Endothelial cell of umbilical vein (primary cell): ENCODE measurements around the gene EFHC1. TPM values are rescaled to one million over a fixed set of nuclear protein-coding genes. Genes with fewer than 3 reads are reported as not detected.

Source experiments
- BruUV-seq: library from RNA; stranded (reverse); fragments of 400-500 nt; replicated peaks from 2 replicates; lab custom pipeline; 2021; lab: Mats Ljungman, UMichigan
- CTCF ChIA-PET: fragments of 300-600, 350-600 bp; sonication (Branson Sonifier 250); formaldehyde crosslinking; loops from one replicate; lab custom pipeline; 2021; ENCODE audit warnings: antibody characterized with exemption, inconsistent platforms; lab: Charles Lee
- POLR2A ChIA-PET: fragments of 300-600, 350-600 bp; sonication (Branson Sonifier 250); formaldehyde crosslinking; loops from one replicate; lab custom pipeline; 2021; ENCODE audit warnings: antibody characterized with exemption, inconsistent platforms; lab: Charles Lee
- DNase-seq: peaks from one replicate; pipeline ENCODE4 v3.0.0-alpha.2; 2011; ENCODE audit warnings: low read depth, low spot score
- FAIRE-seq: peaks from 2 replicates; lab custom pipeline; 2011; peaks lifted over from hg19 to GRCh38; lab: Jason Lieb, UNC
- H2AFZ ChIP-seq: 2 replicates; pipeline ENCODE4 v1.6.0; 2012; ENCODE audit warnings: low read depth, low read length, control low read depth, inconsistent platforms
- H3K27ac ChIP-seq: 2 replicates; pipeline ENCODE4 v1.5.1; 2011; ENCODE audit warnings: low read depth, mild to moderate bottlenecking, control low read depth, low read length, moderate library complexity; ENCODE audit not compliant: insufficient read depth
- H3K27me3 ChIP-seq, 2 experiments: 2 replicates each; pipeline versions ENCODE4 v1.6.0 to v1.6.1; 2011; ENCODE audit warnings: low read length in 2 of 2, mixed read lengths in 1 of 2; ENCODE audit not compliant: control insufficient read depth in 2 of 2, insufficient read depth in 2 of 2
- H3K36me3 ChIP-seq, 2 experiments: 2 replicates in 1 of 2; 3 replicates in 1 of 2; pipeline ENCODE4 v1.5.1; 2011; ENCODE audit warnings: low read length in 2 of 2, mild to moderate bottlenecking in 1 of 2, moderate library complexity in 1 of 2; ENCODE audit not compliant: control insufficient read depth in 2 of 2, insufficient read depth in 2 of 2; ENCODE audit errors: extremely low read depth in 1 of 2
- H3K4me1 ChIP-seq: 3 replicates; pipeline ENCODE4 v1.5.1; 2011; ENCODE audit warnings: mild to moderate bottlenecking, low read length; ENCODE audit not compliant: control insufficient read depth, insufficient read depth; ENCODE audit errors: extremely low read depth
- H3K4me2 ChIP-seq: 2 replicates; pipeline ENCODE4 v1.6.1; 2011; ENCODE audit warnings: low read length, control low read depth, mixed read lengths; ENCODE audit not compliant: insufficient read depth
- H3K4me3 ChIP-seq, 3 experiments: fragments of 200-600 bp in 1 of 3; sonication (generic), shearing (Covaris generic) in 1 of 3; replicated peaks in 1 of 3; 2 replicates each; pipeline ENCODE4 v1.5.1; 2011 to 2016; ENCODE audit warnings: control low read depth in 3 of 3, low read length in 3 of 3, mild to moderate bottlenecking in 2 of 3, inconsistent platforms in 1 of 3, low read depth in 1 of 3, moderate library complexity in 1 of 3; ENCODE audit not compliant: insufficient read depth in 1 of 3
- H3K79me2 ChIP-seq: 2 replicates; pipeline ENCODE4 v1.6.0; 2012; ENCODE audit warnings: low read length, inconsistent platforms; ENCODE audit not compliant: control insufficient read depth, insufficient read depth
- H3K9ac ChIP-seq: replicated peaks from 2 replicates; pipeline ENCODE3; 2011; ENCODE audit warnings: low read length, control low read depth; ENCODE audit not compliant: insufficient read depth; ENCODE audit errors: extremely low read depth
- H3K9me1 ChIP-seq: replicated peaks from 3 replicates; pipeline ENCODE4 v1.6.0; 2011; ENCODE audit warnings: mild to moderate bottlenecking, low read length; ENCODE audit not compliant: control insufficient read depth, insufficient read depth; ENCODE audit errors: extremely low read depth
- H3K9me3 ChIP-seq: replicated peaks from 2 replicates; pipeline ENCODE4 v1.5.1; 2012; ENCODE audit warnings: low read length, inconsistent platforms; ENCODE audit not compliant: control insufficient read depth, insufficient read depth
- H4K20me1 ChIP-seq: replicated peaks from 2 replicates; pipeline ENCODE3; 2011; ENCODE audit warnings: mild to moderate bottlenecking, low read length; ENCODE audit not compliant: control insufficient read depth, insufficient read depth; ENCODE audit errors: extremely low read depth
- EZH2 ChIP-seq: IDR thresholded peaks from 2 replicates; pipeline ENCODE4 v1.6.1; 2012; ENCODE audit warnings: borderline replicate concordance, low read depth, mild to moderate bottlenecking, moderate library complexity, low read length, inconsistent platforms; ENCODE audit not compliant: severe bottlenecking
- FOS ChIP-seq: IDR thresholded peaks from 2 replicates; pipeline ENCODE4 v1.6.1; 2011; ENCODE audit warnings: mild to moderate bottlenecking, low read length, moderate library complexity, borderline replicate concordance; ENCODE audit not compliant: insufficient read depth
- GATA2 ChIP-seq: IDR thresholded peaks from 2 replicates; pipeline ENCODE4 v1.7.0; 2011; ENCODE audit warnings: low read depth, mild to moderate bottlenecking, moderate library complexity, mixed read lengths, low read length; ENCODE audit not compliant: insufficient read length, insufficient read depth
- JUN ChIP-seq: IDR thresholded peaks from 2 replicates; pipeline ENCODE4 v1.6.1; 2011; ENCODE audit warnings: borderline replicate concordance, low read depth; ENCODE audit not compliant: insufficient read length, insufficient read depth
- MYC ChIP-seq: IDR thresholded peaks from one replicate; pipeline ENCODE4 v1.6.1; 2011; ENCODE audit warnings: mild to moderate bottlenecking, low read depth, low read length
- POLR2A ChIP-seq: IDR thresholded peaks from 2 replicates; pipeline ENCODE4 v1.6.1; 2012; ENCODE audit warnings: low read depth, mild to moderate bottlenecking, control low read depth, low read length
- POLR2AphosphoS5 ChIP-seq: IDR thresholded peaks from 2 replicates; pipeline ENCODE4 v1.6.1; 2012; ENCODE audit warnings: low read depth, mild to moderate bottlenecking, control low read depth, low read length, moderate library complexity; ENCODE audit not compliant: insufficient read depth
- dilution Hi-C: fragments of 300-500 bp; cut with MboI; formaldehyde crosslinking; loops from one replicate; pipeline ENCODE4 v1.15.0; 2019; ENCODE audit warnings: low sequenced_read_pairs; ENCODE audit not compliant: extremely low pct_ligation_motif_present
- intact Hi-C: fragments of 100-400 bp; cut with micrococcal nuclease; formaldehyde crosslinking; loops from one replicate; pipeline ENCODE4 v1.10.0; 2022
- polyA plus RNA-seq, 4 experiments: library from polyadenylated mRNA; depleted of rRNA in 3 of 4; stranded (reverse) in 3 of 4; unstranded in 1 of 4; fragments of >200 nt; gene quantifications; 2 replicates each; pipeline versions ENCODE4 v1.2.1 to v1.2.3, GENCODE V29; 2011 to 2012; ENCODE audit warnings: missing spikeins in 1 of 4
- total RNA-seq: library from RNA; stranded (reverse); gene quantifications from 2 replicates; pipeline ENCODE4 v1.2.3, GENCODE V29; 2021
- TF ChIP-seq, protein P1 (sequence below): IDR thresholded peaks from 2 replicates; pipeline ENCODE4 v1.6.1; 2011; ENCODE audit not compliant: insufficient read depth, insufficient read length
- TF ChIP-seq, protein P2 (sequence below), 2 donors: IDR thresholded peaks; 1 replicate in 1 of 2; 2 replicates in 1 of 2; pipeline ENCODE4 v1.5.1; 2011; ENCODE audit warnings: low read length in 2 of 2, mild to moderate bottlenecking in 2 of 2, moderate library complexity in 2 of 2, control low read depth in 1 of 2, inconsistent platforms in 1 of 2, low read depth in 1 of 2; ENCODE audit not compliant: insufficient read depth in 1 of 2; ENCODE audit errors: extremely low read depth in 1 of 2

The EFHC1 gene
- total and polyA plus RNA-seq, 2 donors (not counting 3 experiments of a cell fraction or from before 2014, with no cell fraction given) = 14.6 to 17.6 TPM

DNA sequence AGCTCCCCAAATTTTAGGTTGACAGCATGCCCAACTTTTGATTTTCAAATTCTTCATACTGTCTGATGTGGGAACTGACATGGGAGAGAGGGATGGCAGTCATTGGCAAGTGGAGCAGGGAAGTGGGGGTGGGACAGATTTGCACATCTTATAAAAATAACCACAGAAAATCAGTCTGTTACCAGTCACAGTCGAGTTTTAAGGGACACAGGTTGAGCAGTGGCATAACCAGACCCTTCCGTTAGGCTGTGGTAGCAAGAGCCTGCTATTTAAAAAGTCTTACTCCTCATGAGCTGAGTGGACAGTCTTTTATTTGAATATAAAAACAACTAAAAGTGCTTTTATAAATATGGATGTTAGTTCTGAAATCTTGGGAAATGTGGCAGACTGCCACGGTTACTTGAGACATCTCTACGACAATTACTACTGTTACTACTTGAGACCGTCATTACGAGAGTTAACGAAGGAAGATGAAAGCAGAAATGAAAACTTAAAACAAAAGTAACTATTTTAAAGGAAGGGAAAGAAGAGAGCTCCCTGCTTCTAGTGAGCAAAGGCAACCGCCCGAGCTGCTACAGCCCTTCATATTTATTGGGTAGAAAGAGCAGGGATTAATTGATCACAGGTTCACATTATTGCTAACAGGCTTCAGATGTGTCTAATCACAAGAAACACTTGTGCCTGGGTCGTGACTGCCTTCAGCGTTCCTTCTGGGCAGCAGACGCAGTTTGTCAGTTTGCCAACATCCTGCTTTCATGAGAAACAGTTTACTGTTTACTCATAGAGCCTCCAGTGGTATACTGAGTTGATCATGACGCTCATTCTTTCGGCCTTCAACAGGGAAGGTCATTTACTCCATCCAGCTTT is 71.3 kb downstream of the EFHC1 start:
- TF ChIP-seq GATA2 = no peak
- no peak for TF ChIP-seq JUN
- TF ChIP-seq, protein P1, sequence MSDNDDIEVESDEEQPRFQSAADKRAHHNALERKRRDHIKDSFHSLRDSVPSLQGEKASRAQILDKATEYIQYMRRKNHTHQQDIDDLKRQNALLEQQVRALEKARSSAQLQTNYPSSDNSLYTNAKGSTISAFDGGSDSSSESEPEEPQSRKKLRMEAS = no peak
- no peak for TF ChIP-seq MYC
- TF ChIP-seq POLR2A = no peak
- TF ChIP-seq POLR2AphosphoS5 = no peak
- DNase-seq = peak; percentile 44
- Histone ChIP-seq H3K9me3 (no peaks in the 10 kb centered on the region), H3K4me1 (peaks cover 35% of the 10 kb centered on the region), H3K4me3 (no peak overlapping the region), H3K9me1 (no peaks in the 10 kb centered on the region), H3K9ac (peak overlapping the region; percentile 5), H3K27ac (peak overlapping the region; percentile 65), H3K4me2 (no peak overlapping the region), H3K27me3 (no peaks in the 10 kb centered on the region), H3K36me3 (no peaks in the 10 kb centered on the region), H3K79me2 (no peaks in the 10 kb centered on the region), H2AFZ (no peak overlapping the region), H4K20me1 (no peaks in the 10 kb centered on the region)
- no TSS peak for BruUV-seq
- ChIA-PET POLR2A (no interaction called here), CTCF (interaction anchor here (1.1 kb wide), 1 partner anchor 45 kb away, joined by 3 read pairs; no protein-coding TSS in a partner anchor)
- intact Hi-C loops = loop anchor here (1.0 to 2.0 kb wide), 2 partner anchors 9 to 75 kb away; no protein-coding TSS in a partner anchor
- dilution Hi-C loops = no loop called here
- FAIRE-seq = peak; percentile 66

DNA sequence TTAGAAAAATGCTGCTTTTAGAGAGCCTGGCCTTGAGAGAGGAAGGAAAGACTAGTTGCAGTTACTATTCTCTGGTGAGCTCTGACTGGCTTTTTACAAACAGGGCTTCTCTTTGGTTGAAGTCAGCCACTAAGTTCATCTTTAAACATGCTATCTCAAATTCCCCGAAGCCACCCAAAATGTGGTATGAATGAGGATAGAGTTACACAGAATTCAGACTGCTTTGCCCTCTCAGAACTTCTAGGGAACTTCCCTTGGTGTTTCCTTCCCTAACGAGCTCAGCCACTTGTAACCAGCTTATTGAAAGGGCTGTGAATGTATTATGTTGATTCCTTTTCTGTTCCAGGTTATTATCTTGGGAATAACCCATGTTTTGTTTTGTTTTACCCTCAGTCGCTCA is 73.5 kb downstream of the EFHC1 start:
- Histone ChIP-seq H3K4me2 (no peak overlapping the region), H2AFZ (no peak overlapping the region), H3K9me3 (no peaks in the 10 kb centered on the region), H3K9me1 (no peaks in the 10 kb centered on the region), H3K36me3 (no peaks in the 10 kb centered on the region), H3K27me3 (no peaks in the 10 kb centered on the region), H3K4me3 (no peak overlapping the region), H3K9ac (no peak overlapping the region), H4K20me1 (no peaks in the 10 kb centered on the region), H3K27ac (no peak overlapping the region), H3K4me1 (peaks cover 35% of the 10 kb centered on the region), H3K79me2 (no peaks in the 10 kb centered on the region)
- POLR2A ChIA-PET = interaction anchor here (0.7 kb wide), 1 partner anchor 10 kb away, joined by 3 read pairs; no protein-coding TSS in a partner anchor
- no TSS peak for BruUV-seq
- intact Hi-C loops = no loop called here
- DNase-seq = no peak
- dilution Hi-C loops = no loop called here
- TF ChIP-seq POLR2AphosphoS5 = no peak
- no peak for TF ChIP-seq MYC
- no peak for TF ChIP-seq FOS
- no peak for TF ChIP-seq JUN
- no peak for TF ChIP-seq POLR2A
- TF ChIP-seq EZH2 = no peak
- no peak for TF ChIP-seq GATA2
- TF ChIP-seq, protein P1 = no peak
- TF ChIP-seq, protein P2, sequence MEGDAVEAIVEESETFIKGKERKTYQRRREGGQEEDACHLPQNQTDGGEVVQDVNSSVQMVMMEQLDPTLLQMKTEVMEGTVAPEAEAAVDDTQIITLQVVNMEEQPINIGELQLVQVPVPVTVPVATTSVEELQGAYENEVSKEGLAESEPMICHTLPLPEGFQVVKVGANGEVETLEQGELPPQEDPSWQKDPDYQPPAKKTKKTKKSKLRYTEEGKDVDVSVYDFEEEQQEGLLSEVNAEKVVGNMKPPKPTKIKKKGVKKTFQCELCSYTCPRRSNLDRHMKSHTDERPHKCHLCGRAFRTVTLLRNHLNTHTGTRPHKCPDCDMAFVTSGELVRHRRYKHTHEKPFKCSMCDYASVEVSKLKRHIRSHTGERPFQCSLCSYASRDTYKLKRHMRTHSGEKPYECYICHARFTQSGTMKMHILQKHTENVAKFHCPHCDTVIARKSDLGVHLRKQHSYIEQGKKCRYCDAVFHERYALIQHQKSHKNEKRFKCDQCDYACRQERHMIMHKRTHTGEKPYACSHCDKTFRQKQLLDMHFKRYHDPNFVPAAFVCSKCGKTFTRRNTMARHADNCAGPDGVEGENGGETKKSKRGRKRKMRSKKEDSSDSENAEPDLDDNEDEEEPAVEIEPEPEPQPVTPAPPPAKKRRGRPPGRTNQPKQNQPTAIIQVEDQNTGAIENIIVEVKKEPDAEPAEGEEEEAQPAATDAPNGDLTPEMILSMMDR (IDR thresholded peaks at IDR 0.05; ENCODE audit: extremely low read depth in 1 of 2, insufficient read depth in 1 of 2, low read depth in 1 of 2, low read length in 2 of 2) = no peak
- CTCF ChIA-PET = interaction anchor here (1.3 to 2.1 kb wide), 3 partner anchors 11 to 170 kb away, joined by 5 to 6 read pairs (median 5); no protein-coding TSS in a partner anchor
- no peak for FAIRE-seq
